ENCODE data around the gene OR4K14.
"Not testable (repeated sequence)": the region's sequence is repeated elsewhere in the genome, so short reads cannot be mapped to it uniquely, and the experiment has no call there.

OR4K14 gene

DNA sequence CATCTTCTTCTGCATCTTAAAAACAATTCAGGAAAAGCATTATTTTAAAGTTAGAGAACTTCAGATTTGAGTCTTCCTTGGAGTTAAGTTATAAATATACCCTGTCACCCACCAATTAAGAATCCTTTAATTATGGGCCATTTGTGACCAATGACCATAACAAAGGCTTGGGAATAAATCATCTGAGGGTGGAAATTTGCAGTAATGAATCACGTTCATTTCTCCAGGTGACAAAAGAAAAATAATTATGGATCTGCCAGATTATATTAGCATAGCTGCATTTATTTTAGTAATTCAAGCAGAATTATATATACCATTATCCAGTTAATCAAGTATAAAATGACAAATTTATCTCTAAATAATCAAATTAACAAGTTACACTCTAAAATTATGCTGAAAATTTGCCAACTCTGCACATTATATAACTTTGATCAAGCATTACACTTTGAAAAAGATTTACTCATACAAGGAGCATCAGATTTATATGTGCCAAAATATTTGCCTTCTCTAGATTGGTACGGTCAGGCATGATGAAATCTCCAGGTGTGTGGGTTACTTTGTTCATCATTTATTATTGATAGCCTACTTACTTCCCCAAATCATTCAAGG is at the start of gene OR4K14:
TSS of gene OR4K14 (minus strand) at position 51 of the 609 bp plus-strand sequence. CDS start 4,114 bp downstream, outside the sequence.
- DNase-seq = no peak

DNA sequence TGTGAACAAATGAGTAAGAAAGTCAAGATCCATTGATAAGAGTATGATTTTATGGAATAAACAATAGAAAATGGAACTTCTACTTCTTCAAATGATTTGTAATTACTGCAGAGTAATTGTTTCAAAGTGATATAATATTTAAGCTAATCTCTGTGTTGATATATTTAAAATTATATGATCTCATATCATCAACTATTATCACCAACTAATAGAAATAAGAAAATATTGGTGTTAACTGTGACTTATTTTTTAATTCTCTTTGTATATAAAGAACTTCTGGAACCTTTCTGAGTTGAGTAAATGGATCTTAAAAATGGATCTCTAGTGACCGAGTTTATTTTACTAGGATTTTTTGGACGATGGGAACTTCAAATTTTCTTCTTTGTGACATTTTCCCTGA is 40.6 kb upstream of the OR4K14 start, which contains the start of gene OR4L1:
TSS of gene OR4L1 (plus strand) at position 301 of the 400 bp plus-strand sequence. CDS start at position 301, 0 bp downstream.
- DNase-seq = no peak

DNA sequence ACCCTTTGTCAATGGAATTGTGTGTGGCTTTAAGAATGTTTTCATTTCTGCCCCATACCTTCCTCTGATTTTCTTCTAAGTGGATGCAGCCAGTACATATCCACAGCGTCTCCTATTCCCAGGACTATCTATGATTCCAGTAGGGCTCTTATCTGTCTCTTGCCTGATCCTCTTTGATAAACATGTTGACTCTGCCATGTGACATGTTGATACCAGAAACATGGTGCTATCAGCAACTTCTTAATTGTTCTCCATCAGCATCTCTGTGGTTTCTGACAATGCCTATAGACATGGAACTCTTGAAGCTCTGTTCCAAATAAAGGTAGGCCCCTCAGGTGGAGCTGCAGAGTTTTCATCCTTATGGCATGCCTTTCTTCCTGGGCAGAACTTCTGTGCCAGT is 29.1 kb upstream of the OR4K14 start:
- no peak for DNase-seq

GRCh38 chr14:20044243-20044642 is 25.1 kb upstream of the OR4K14 start:
- DNase-seq = no peak

DNA sequence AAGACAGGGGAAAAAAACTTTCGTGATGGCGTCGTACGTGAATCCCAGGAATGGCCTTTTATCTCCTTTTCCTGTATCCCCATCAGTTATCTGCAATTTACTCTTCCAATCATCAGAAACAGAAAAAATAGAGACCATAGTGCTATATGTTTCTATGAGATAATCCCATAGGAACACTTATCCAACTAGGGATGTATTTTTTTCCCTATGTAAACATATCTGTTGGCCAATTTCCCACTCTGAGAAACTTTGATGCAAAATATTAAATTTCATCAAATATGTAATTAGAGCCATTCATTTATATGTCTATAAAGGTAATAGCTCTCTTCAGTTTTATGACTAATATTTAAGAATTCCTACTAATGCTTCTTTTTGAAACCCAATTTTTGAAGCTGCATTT is 16.8 kb upstream of the OR4K14 start, which contains the start of gene OR4K13:
TSS of gene OR4K13 (minus strand) at position 101 of the 400 bp plus-strand sequence. CDS start 1,280 bp downstream, outside the sequence.
- DNase-seq = no peak

DNA sequence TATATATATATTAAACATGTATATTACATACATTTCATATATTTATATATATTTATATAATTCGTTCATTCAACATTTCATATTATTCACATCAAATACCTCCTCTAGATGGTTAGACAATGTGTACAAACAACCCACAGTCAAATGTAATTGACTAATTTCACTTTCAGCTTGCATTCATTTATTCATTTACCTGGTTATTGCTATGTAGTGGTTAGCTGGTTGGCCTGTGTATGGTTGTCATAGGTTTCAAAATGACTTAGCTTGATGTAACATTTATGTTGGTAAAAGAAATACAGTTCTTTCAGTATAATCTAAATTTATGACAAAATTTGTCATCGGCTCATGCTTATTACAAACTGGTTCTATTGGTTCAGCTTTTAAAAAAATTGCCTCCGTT is 16.3 kb upstream of the OR4K14 start:
- DNase-seq = no peak

GRCh38 chr14:20031058-20031457 is 12.0 kb upstream of the OR4K14 start:
- DNase-seq = no peak

- no peak for DNase-seq
Measured at GRCh38 chr14:20008156-20008555, 11.0 kb downstream of the OR4K14 start.

DNA sequence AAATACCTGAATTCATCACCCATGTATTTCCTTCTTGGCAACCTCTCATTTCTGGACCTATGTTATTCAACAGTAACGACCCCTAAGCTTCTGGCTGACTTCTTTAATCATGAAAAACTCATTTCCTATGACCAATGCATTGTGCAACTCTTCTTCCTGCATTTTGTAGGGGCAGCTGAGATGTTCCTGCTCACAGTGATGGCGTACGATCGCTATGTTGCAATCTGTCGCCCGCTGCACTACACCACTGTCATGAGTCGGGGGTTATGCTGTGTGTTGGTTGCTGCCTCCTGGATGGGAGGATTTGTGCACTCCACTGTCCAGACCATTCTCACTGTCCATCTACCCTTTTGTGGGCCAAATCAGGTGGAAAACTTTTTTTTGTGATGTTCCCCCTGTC is 16.8 kb downstream of the OR4K14 start:
- no peak for DNase-seq

- no peak for DNase-seq
Measured at GRCh38 chr14:20001863-20002262, 17.2 kb downstream of the OR4K14 start, which contains the start of gene OR4Q2. Gene OR4Q2, plus strand, starts transcription at chr14:20002163.

DNA sequence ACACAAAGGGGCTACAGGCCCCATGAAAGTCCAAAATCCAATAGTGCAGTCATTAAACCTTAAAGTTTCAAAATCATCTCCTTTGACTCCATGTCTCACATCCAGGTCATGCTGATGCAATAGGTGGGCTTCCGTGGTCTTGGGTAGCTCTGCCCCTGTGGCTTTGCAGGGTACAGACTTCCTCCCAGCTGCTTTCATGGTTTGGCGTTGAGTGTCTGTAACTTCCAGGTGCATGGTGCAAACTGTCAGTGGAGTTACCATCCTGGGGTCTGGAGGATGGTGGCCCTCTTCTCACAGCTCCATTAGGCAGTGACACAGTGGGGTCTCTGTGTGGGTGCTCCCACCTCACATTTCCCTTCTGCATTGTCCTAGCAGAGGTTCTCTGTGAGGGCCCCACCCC is 25.7 kb downstream of the OR4K14 start:
- no peak for DNase-seq

DNA sequence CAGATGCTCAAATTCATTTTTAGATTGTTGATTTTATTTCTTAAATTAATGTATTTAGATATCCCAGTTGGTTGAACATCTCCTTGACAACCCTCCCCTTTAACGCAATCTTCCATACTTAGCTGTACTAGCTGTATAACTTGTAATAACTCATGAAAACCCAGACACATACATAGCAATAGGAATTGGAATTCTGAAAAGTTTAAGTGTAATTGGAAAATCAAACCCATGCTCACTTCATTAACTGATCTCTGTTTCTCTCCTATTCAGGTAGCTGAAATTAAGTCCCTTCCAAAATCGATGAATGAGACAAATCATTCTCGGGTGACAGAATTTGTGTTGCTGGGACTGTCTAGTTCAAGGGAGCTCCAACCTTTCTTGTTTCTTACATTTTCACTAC is 43.8 kb downstream of the OR4K14 start, which contains the start of gene OR4K15:
TSS of gene OR4K15 (plus strand) at position 301 of the 400 bp plus-strand sequence. CDS start at position 301, 0 bp downstream.
- DNase-seq = no peak

- DNase-seq = peak; percentile 42
Measured at GRCh38 chr14:19974844-19975243, 44.3 kb downstream of the OR4K14 start.

GRCh38 chr14:19969735-19970134 is 49.4 kb downstream of the OR4K14 start:
- not testable (repeated sequence) for DNase-seq

All from CD4-positive, alpha-beta T cell treated with Interleukin-4 for 4 hours (primary cell).